SHP77 treated with DMSO at 0.1 percent for 48 hours (cell line): ENCODE results near the gene IFNAR1.
A peak's percentile ranks its signal among the peaks of the same experiment; 100 is the strongest.

Source experiments
- DNase-seq: peaks from one replicate; lab custom pipeline; 2025; lab: John Stamatoyannopoulos, UW

The IFNAR1 gene

GRCh38 chr21:33324291-33325221 is at the start of gene IFNAR1:
Gene IFNAR1, plus strand, starts transcription at chr21:33324970. Its CDS starts 86 bp downstream, at chr21:33325056.
- peak; percentile 92 for DNase-seq

- DNase-seq = no peak
Observed at GRCh38 chr21:33278721-33279120, 46.0 kb upstream of the IFNAR1 start.

DNA sequence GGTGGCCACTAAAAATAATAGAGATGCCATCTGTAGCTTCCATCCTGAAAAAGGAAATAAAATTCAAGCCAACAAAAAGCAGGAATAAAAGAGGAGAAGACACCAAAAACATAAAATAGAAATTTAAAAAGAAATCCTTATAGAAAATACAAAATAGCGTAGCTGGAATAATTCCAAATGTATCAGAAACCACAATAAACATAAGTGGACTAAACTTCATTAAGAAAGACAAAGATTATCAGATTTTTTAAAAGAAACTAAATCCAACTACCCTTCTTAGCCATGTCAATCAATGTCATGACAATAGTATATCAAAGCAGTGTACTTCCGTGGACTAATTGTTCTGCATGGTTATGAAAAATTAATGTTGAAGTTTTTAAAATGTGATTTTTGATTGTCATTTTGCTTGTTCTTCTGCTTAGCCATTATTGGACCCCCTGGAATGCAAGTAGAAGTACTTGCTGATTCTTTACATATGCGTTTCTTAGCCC is 45.4 kb upstream of the IFNAR1 start:
- no peak for DNase-seq

- DNase-seq = no peak
Observed at GRCh38 chr21:33281096-33281652, 43.6 kb upstream of the IFNAR1 start.

GRCh38 chr21:33283203-33283602 is 41.6 kb upstream of the IFNAR1 start:
- no peak for DNase-seq

GRCh38 chr21:33286076-33286475 is 38.7 kb upstream of the IFNAR1 start:
- no peak for DNase-seq

GRCh38 chr21:33286600-33287456 is 37.9 kb upstream of the IFNAR1 start:
- no peak for DNase-seq

- DNase-seq = no peak
Observed at GRCh38 chr21:33289199-33289819, 35.5 kb upstream of the IFNAR1 start.

DNA sequence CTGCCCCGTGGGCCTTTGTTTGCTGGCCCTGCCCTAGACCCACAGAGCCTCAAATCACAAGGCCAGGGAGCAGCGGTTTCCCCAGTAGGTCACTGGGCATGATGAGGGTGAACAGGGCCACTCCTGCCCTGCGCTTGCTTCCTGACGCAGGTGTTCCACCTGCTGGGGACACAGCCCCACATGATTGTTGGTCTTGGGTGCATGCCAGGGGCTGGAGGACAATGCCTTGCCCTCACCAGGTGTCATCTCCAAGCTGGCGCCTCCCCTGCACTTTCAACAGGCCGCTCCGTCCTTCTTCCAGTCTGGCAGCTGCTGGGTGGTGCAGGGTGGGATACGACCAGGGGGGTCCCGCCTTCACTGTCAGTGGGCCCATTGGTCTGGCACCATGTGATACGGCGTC is 34.3 kb upstream of the IFNAR1 start:
- peak; percentile 51 for DNase-seq

DNA sequence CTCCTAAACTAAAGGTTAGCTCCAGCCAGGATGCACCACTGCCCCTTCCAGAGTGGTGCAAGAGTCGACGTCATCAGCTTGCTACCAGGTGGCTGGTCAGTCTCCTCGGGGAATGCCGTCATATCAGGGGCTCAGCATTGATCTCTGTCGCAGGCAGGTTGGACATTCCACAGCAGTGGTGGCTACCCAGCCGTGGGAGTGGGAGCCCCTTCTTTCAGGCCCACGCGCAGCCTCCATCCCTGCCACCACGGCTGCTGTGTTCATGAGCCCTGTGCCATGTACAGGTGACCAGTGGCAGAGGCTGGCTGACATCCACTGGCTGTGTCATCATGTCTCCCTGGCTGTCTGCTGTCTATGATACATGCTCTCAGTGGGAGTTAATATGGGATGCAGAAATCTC is 33.1 kb upstream of the IFNAR1 start:
- DNase-seq = no peak

DNA sequence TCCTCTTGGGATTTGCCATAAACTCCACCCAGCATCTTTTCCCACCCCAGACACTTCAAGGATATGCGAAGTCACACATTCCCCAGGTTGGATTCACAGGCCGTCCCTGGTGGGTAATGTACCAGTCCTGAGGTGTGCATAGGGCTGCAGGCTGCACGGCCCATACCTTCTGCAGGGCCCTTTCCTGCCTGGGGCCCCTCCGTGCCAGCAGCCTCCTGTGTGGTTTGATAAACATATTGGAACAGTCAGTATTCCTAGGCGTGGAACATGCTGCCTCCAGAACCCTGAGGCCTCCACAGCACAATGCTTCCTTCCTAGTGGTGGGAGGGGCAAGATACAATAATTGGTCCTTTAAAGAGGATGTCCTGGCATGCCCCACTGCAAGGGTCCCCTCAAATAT is 32.0 kb upstream of the IFNAR1 start:
- DNase-seq = no peak

- DNase-seq = no peak
Observed at GRCh38 chr21:33293136-33293535, 31.6 kb upstream of the IFNAR1 start.

- DNase-seq = no peak
Observed at GRCh38 chr21:33293811-33294216, 31.0 kb upstream of the IFNAR1 start.

GRCh38 chr21:33296156-33296555 is 28.6 kb upstream of the IFNAR1 start:
- no peak for DNase-seq

DNA sequence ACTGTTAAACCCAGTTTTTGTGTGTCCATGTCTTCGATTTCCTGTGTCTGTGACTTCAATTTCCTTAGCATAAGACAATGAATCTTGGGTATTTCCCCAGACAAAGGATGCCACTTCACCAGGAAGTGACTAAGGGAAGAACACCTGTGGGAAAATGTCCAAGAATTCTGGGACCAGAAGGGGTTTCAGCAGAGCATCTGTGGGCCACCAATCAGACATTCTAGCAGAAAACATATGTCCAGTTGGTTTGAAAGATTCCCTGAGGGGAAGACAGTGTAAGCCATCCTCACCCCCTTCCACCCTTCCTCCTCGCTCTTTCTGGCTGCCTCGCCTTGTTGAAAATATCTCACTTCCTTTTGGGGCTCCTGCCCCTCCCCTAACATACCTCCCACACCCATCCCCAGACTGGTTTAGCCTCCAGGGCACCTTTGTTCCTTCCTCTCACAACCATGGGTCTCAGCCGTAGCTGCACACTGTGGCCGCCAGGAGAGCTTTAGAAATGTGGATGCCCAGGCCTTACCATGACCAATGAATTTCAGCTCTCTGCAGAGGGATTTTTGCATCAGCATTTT is 25.5 kb upstream of the IFNAR1 start:
- no peak for DNase-seq

DNA sequence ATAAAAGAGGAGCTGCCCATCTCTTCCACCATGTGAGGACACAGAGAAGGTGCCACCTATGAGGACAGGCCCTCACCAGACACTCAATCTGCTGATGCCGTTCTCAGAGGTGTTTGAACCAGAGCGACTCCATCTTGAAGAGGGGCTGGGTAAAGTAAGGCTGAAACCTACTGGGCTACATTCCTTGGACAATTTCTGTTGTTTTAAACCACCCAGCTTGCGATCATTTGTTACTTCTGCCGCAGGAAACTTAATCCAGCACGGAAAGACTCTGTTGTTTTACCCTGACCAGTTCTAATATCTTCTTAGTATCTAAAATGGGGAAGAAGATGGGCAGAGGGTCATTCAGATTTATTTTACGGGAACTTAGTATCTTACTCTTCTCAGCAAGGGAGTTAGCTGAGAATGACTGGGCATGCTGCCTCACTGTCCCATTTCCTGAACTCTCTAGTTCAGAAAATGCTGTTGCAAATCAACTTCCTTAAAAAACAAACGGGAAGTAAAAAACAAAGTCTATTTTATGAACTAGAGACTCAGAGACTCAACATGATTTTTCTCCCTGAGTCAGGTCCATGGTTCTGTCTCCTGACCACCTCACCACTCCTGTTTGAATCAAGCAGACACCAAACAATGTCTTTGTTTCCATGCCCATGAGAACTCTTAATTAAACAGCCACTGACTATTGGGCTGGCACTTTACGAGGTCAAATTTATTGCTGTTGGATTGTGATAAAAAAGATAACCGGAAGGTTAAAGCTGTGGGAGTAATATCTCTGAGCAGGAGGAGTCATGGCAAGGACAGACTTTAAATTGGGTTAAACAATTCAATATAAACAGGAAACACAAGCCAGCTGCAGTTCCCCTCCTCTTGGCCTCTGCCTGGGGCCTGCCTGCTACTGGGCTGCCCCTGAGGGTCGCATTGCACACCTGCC is 23.8 kb upstream of the IFNAR1 start:
- no peak for DNase-seq

- no peak for DNase-seq
Observed at GRCh38 chr21:33301632-33302002, 23.2 kb upstream of the IFNAR1 start.

DNA sequence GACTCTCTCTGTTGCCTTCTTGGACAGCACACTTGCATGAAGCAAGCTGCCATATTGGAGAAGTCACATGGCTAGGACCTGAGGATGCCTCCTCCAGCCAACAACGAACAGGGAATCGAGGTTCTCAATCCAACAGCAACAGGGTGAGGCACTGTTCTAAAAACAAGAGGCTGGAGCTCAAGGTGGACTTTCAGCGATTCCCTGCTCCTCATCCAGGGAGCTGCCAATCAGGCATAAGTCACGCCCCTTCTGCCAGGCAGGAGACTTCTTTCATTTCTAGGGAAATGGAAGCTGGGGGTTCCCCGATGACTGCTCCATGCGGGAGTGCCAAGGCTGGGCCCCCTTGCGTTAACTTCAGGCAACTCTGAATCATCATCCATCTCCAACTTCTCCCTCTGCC is 22.7 kb upstream of the IFNAR1 start:
- no peak for DNase-seq

GRCh38 chr21:33302796-33303195 is 22.0 kb upstream of the IFNAR1 start:
- no peak for DNase-seq

DNA sequence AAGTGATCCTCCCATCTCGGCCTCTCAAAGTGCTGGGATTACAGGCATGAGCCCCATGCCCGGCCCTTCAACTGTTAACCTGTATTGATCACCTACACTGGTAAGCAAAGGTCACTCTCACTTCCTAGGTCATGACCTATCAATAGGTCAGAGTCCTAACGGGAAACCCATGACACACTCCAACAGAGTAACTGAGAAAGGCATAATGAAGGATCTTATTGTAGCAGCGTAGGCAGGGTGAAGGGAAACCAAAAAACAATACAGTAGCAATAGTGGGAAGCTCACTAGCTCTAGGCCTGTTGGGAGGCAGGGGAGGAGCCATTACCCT is 19.5 kb upstream of the IFNAR1 start:
- DNase-seq = no peak

- DNase-seq = no peak
Observed at GRCh38 chr21:33305938-33306337, 18.8 kb upstream of the IFNAR1 start.
